Measurements from ENCODE around the gene TBC1D16.

DNA sequence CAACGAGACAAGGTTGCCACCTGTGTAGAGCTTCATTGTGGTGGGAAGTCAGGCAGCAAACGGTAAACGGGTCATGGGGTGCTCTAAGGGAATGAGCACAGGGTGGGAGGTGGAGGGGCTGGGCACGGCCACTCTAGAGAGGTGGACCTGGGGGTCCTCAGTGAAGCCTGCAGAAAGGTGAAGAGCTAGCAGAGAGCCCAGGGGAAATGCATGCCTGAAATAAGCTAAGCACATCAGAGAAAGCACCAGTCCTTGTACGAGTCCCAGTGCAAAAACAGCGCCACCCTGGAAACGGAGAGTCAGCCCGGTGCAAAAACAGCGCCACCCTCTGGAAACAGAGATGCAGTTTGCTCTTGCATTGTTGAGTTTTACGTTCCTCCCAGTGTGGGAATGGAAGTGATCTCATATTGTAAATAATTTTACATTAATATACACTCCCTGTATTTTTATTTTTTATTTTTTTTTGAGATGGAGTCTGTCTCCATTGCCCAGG, 65.0 kb downstream of the TBC1D16 start:
- TF ChIP-seq CTCF (conservative IDR thresholded peaks at IDR 0.05) (peak; percentile 50), ZFX (IDR thresholded peaks at IDR 0.05) (no peak)

Measured in C4-2B (cell line).